ENCODE data around the gene DPH7. TPM values are rescaled to one million over a fixed set of nuclear protein-coding genes. Genes with fewer than 3 reads are reported as not detected.

DPH7 gene
- total RNA-seq, 1 donor: 20.3 TPM

- peak; percentile 50 for DNase-seq (ENCODE audit: insufficient read length, low spot score, missing footprints)
- no peak overlapping the region for H2AFZ ChIP-seq (ENCODE audit: low read length)
- H3K4me1 ChIP-seq (ENCODE audit: insufficient read depth, low read length): peaks cover 9% of the 10 kb centered on the region
- H3K27me3 ChIP-seq (ENCODE audit: insufficient read depth, low read length): peaks cover 10% of the 10 kb centered on the region
- no peaks in the 10 kb centered on the region for H3K36me3 ChIP-seq (ENCODE audit: insufficient read depth, low read length)
- H3K79me2 ChIP-seq (ENCODE audit: insufficient read depth, low read length): peaks cover 9% of the 10 kb centered on the region
- H3K27ac ChIP-seq (ENCODE audit: low read depth, low read length): no peak overlapping the region
- peak overlapping the region; percentile 77 for H3K4me3 ChIP-seq (ENCODE audit: insufficient read depth, low read length)
- H4K20me1 ChIP-seq (ENCODE audit: insufficient read depth, low read length): peaks cover 7% of the 10 kb centered on the region
- TF ChIP-seq CTCF (IDR thresholded peaks at IDR 0.05; ENCODE audit: extremely low read depth, low read depth, low read length): no peak
- H3K4me2 ChIP-seq (ENCODE audit: insufficient read depth, low read length): peak overlapping the region; percentile 83
- no peaks in the 10 kb centered on the region for H3K9me3 ChIP-seq (ENCODE audit: low read depth, low read length)
These were observed 28.0 kb upstream of the DPH7 start for GRCh38 chr9:137606734-137607138.

- peaks cover 10% of the 10 kb centered on the region for H3K27me3 ChIP-seq (ENCODE audit: insufficient read depth, low read length)
- H3K4me1 ChIP-seq (ENCODE audit: insufficient read depth, low read length): peaks cover 9% of the 10 kb centered on the region
- peak overlapping the region; percentile 77 for H3K4me3 ChIP-seq (ENCODE audit: insufficient read depth, low read length)
- peak overlapping the region; percentile 83 for H3K4me2 ChIP-seq (ENCODE audit: insufficient read depth, low read length)
- H3K9me3 ChIP-seq (ENCODE audit: low read depth, low read length): no peaks in the 10 kb centered on the region
- no peak for TF ChIP-seq CTCF (IDR thresholded peaks at IDR 0.05; ENCODE audit: extremely low read depth, low read depth, low read length)
- peaks cover 9% of the 10 kb centered on the region for H3K79me2 ChIP-seq (ENCODE audit: insufficient read depth, low read length)
- H3K27ac ChIP-seq (ENCODE audit: low read depth, low read length): no peak overlapping the region
- no peaks in the 10 kb centered on the region for H3K36me3 ChIP-seq (ENCODE audit: insufficient read depth, low read length)
- peak; percentile 86 for DNase-seq (ENCODE audit: insufficient read length, low spot score, missing footprints)
- H2AFZ ChIP-seq (ENCODE audit: low read length): peak overlapping the region; percentile 74
- peaks cover 7% of the 10 kb centered on the region for H4K20me1 ChIP-seq (ENCODE audit: insufficient read depth, low read length)
These were observed 27.4 kb upstream of the DPH7 start for GRCh38 chr9:137606005-137606621.

GRCh38 chr9:137605121-137606004 is 26.6 kb upstream of the DPH7 start, which contains the start of gene ARRDC1:
TSS of gene ARRDC1 (plus strand) at chr9:137605686. CDS start at chr9:137605718, 32 bp downstream.
- Histone ChIP-seq H3K4me1 (ENCODE audit: insufficient read depth, low read length) (peaks cover 9% of the 10 kb centered on the region), H3K4me3 (ENCODE audit: insufficient read depth, low read length) (peak within 1 kb of the TSS; percentile 77), H4K20me1 (ENCODE audit: insufficient read depth, low read length) (peaks cover 7% of the 10 kb centered on the region), H3K27ac (ENCODE audit: low read depth, low read length) (no peak within 1 kb of the TSS), H3K79me2 (ENCODE audit: insufficient read depth, low read length) (peaks cover 9% of the 10 kb centered on the region), H3K27me3 (ENCODE audit: insufficient read depth, low read length) (peaks cover 10% of the 10 kb centered on the region), H3K36me3 (ENCODE audit: insufficient read depth, low read length) (no peaks in the 10 kb centered on the region), H2AFZ (ENCODE audit: low read length) (peak within 1 kb of the TSS; percentile 74), H3K9me3 (ENCODE audit: low read depth, low read length) (no peaks in the 10 kb centered on the region), H3K4me2 (ENCODE audit: insufficient read depth, low read length) (peak within 1 kb of the TSS; percentile 83)
- no peak for TF ChIP-seq CTCF (IDR thresholded peaks at IDR 0.05; ENCODE audit: extremely low read depth, low read depth, low read length)
- DNase-seq (ENCODE audit: insufficient read length, low spot score, missing footprints): peak; percentile 100
